Measurements from ENCODE around the gene CDKN2D. TPM values are rescaled to one million over a fixed set of nuclear protein-coding genes. Genes with fewer than 3 reads are reported as not detected.

CDKN2D gene
- total RNA-seq, 4 donors from 2014 or later: 11.2 to 30.0 (median 18.3) TPM

DNA sequence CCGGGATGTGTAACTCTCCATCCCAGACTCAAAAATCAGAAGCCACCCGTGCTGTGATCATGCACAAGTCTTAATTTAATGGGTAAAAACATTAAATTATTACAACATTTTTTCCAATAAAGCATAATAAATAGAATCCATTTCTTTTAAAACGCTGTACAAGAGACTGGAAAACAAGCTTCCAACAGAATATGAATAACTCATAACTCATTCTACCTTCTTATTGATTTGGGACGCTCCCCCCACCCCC, 2.4 kb downstream of the CDKN2D start:
- intact Hi-C loops (cut with DNase I): loop anchor here (5.0 to 10.0 kb wide), 2 partner anchors 64 to 162 kb away; partner anchors contain the start of genes CDC37 and KEAP1
- 8% methylated on average over 4 of the region's 4 CpGs for WGBS
- peak overlapping the region; percentile 81 to 95 (median 90) for H3K4me3 ChIP-seq
- no peaks in the 10 kb centered on the region for H3K9me3 ChIP-seq
- H3K4me1 ChIP-seq: peaks cover 36 to 49% (median 45%) of the 10 kb centered on the region in 4 donors
- no peak for DNase-seq (ENCODE audit: extremely low spot score)
- TF ChIP-seq POLR2A (IDR thresholded peaks at IDR 0.05; ENCODE audit: low read depth): no peak
- H3K36me3 ChIP-seq: peaks cover 0 to 24% (median 15%) of the 10 kb centered on the region in 4 donors
- no peaks in the 10 kb centered on the region for H3K27me3 ChIP-seq
- peak overlapping the region; percentile 87 to 94 (median 90) for H3K27ac ChIP-seq (replicated peaks in 1 of 4)

DNA sequence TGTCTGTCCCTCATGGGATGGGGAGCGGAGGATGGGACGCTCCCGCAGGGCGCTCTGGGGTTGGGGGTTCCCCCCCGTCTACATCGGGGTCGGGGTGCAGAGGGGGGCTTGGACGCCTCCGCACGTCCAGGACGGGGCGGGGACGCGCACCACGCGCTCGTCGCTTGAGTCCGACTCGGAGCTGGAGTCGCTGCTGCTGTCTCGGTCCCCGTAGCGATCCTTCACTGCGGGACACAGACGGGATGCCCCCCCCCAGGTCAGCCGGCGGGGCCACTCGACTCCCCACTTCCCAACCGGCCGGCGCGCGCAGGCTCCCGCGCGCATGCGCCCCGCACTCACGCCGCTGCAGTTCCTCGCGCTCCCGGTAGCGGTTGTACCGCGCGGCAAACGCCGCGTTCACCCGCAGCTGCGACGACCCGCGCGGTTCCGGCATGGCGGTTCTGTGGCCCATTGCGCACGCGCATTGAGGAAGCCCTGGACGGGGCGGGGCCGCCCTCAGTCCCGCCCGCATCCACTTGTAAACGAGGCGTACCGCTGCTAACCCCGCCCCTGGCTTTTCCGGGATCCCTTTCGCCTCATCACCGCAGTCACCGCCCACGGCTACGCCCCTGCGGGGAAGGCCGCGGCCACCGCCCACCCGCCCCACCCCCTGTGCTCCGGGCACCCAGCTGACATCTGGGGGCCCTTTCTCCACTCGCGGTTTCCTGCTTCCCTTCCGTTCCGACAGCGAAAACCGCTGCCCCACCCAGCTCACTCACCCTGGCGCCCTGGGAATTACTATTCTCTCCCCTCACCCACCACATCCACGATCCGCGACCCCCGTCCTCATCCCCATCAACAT, 3.0 kb downstream of the CDKN2D start, which contains the start of gene KRI1:
TSS of gene KRI1 (minus strand) at position 444 of the 841 bp plus-strand sequence. CDS start at position 433, 11 bp downstream.
- TF ChIP-seq POLR2A (IDR thresholded peaks at IDR 0.05; ENCODE audit: low read depth) (peak; percentile 70), POLR2AphosphoS5 (IDR thresholded peaks at IDR 0.05) (peak; percentile 96), EP300 (IDR thresholded peaks at IDR 0.05) (peak; percentile 68)
- TF ChIP-seq, protein P1, sequence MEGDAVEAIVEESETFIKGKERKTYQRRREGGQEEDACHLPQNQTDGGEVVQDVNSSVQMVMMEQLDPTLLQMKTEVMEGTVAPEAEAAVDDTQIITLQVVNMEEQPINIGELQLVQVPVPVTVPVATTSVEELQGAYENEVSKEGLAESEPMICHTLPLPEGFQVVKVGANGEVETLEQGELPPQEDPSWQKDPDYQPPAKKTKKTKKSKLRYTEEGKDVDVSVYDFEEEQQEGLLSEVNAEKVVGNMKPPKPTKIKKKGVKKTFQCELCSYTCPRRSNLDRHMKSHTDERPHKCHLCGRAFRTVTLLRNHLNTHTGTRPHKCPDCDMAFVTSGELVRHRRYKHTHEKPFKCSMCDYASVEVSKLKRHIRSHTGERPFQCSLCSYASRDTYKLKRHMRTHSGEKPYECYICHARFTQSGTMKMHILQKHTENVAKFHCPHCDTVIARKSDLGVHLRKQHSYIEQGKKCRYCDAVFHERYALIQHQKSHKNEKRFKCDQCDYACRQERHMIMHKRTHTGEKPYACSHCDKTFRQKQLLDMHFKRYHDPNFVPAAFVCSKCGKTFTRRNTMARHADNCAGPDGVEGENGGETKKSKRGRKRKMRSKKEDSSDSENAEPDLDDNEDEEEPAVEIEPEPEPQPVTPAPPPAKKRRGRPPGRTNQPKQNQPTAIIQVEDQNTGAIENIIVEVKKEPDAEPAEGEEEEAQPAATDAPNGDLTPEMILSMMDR (IDR thresholded peaks at IDR 0.05): peak in 1 of 3 experiments; percentile 40
- no peaks in the 10 kb centered on the region for H3K27me3 ChIP-seq
- under 1% methylated on average over 18 of the region's 94 CpGs for WGBS
- no peaks in the 10 kb centered on the region for H3K9me3 ChIP-seq
- peaks cover 5 to 30% (median 20%) of the 10 kb centered on the region in 4 donors for H3K36me3 ChIP-seq
- intact Hi-C loops (cut with DNase I): loop anchor here (5.0 to 10.0 kb wide), 2 partner anchors 63 to 161 kb away; partner anchors contain the start of genes CDC37 and KEAP1
- H3K27ac ChIP-seq (replicated peaks in 1 of 4): peak within 1 kb of the TSS; percentile 87 to 94 (median 90)
- peak within 1 kb of the TSS; percentile 81 to 95 (median 90) for H3K4me3 ChIP-seq
- peaks cover 36 to 49% (median 45%) of the 10 kb centered on the region in 4 donors for H3K4me1 ChIP-seq
- peak; percentile 100 for DNase-seq (ENCODE audit: extremely low spot score)

DNA sequence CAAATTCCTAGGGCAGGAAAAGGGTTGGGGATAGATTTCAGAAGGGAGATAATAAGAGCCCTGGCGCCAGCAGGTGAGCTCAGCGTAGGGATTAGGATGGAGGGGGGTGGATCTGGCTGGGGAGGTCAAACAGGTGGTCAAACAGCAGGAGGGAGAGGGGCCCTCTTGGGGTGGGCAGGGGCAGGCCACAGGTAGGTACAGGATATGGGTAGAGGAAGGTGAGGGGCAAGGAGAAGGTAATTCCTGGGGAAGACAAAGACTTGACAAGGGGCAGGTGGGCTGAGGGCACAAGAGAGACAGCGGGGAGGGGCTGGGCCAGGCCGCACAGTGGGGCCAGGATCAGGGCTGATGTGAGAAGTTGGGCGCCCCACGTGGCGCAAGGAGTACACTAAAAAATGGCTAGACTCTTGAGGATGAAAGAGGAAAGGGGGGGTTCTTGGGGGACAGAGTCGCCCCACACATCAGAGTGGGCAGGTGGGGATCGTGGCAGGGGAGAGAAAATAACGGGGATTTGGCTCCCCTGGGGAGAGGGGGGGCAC, 3.7 kb downstream of the CDKN2D start:
- WGBS: 18% methylated on average over 10 of the region's 10 CpGs
- Histone ChIP-seq H3K4me3 (peak overlapping the region; percentile 81 to 95 (median 90)), H3K27me3 (no peaks in the 10 kb centered on the region), H3K27ac (replicated peaks in 1 of 4) (peak overlapping the region; percentile 87 to 94 (median 90)), H3K36me3 (peaks cover 11 to 37% (median 27%) of the 10 kb centered on the region in 4 donors), H3K4me1 (peaks cover 36 to 49% (median 45%) of the 10 kb centered on the region in 4 donors), H3K9me3 (no peaks in the 10 kb centered on the region)
- intact Hi-C loops (cut with DNase I): loop anchor here (5.0 to 10.0 kb wide), 2 partner anchors 63 to 160 kb away; partner anchors contain the start of genes CDC37 and KEAP1
- TF ChIP-seq, protein P1 (IDR thresholded peaks at IDR 0.05): peak in 1 of 3 experiments; percentile 12
- no peak for TF ChIP-seq POLR2A (IDR thresholded peaks at IDR 0.05; ENCODE audit: low read depth)
- DNase-seq (ENCODE audit: extremely low spot score): no peak

DNA sequence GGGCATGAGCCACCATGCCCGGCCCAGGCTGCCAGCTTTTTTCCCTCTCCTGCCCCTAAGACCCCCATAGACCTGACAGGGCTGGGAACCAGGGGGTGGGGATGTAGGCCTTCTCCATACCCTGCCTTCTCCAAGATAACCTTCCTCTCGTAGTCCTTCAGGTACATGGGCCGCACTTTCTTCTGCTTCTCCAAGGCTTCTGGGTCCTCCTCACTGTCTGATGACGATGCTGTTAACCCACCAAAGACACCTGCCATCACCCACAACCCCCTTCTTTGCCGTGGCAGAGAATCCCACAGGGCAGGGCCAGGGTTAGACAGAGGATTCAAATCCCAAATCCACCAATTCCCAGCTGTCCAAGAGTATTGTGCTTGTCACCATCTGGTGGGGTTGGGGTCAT, 6.2 kb downstream of the CDKN2D start:
- H3K9me3 ChIP-seq: no peaks in the 10 kb centered on the region
- WGBS: 91% methylated on average over 5 of the region's 5 CpGs
- no peaks in the 10 kb centered on the region for H3K27me3 ChIP-seq
- H3K36me3 ChIP-seq: peaks cover 20 to 62% (median 52%) of the 10 kb centered on the region in 4 donors
- no peak overlapping the region for H3K4me3 ChIP-seq
- DNase-seq (ENCODE audit: extremely low spot score): no peak
- intact Hi-C loops (cut with DNase I): loop anchor here (10.0 kb wide), 1 partner anchor 158 kb away; the partner anchor contains the start of gene CDC37
- TF ChIP-seq POLR2AphosphoS5 (IDR thresholded peaks at IDR 0.05): no peak
- no peak for TF ChIP-seq POLR2A (IDR thresholded peaks at IDR 0.05; ENCODE audit: low read depth)
- TF ChIP-seq, protein P1 (IDR thresholded peaks at IDR 0.05): no peak
- no peak for TF ChIP-seq EP300 (IDR thresholded peaks at IDR 0.05)
- no peak overlapping the region for H3K27ac ChIP-seq (replicated peaks in 1 of 4)
- peaks cover 22 to 29% (median 27%) of the 10 kb centered on the region in 4 donors for H3K4me1 ChIP-seq

DNA sequence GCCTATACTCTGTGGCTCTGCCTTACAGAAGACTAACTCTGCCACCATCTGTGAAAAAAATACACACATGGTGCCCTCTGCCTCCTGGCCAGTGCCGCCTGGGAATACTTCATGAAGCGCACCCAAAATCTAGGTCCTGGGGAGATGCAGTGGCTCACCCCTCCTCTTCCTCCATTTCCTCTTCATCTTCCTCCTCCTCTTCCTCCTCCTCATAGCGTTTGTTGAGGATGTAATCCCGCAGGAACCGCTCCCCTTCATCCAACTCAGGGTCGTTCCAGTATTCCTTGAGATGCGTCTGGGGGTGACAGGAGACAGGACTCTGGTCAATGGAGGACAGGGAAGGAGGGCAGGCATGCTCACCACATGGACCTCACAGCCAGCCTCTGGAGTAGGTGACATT, 8.6 kb downstream of the CDKN2D start:
- no peak overlapping the region for H3K4me3 ChIP-seq
- 91% methylated on average over 7 of the region's 7 CpGs for WGBS
- DNase-seq (ENCODE audit: extremely low spot score): no peak
- H3K27me3 ChIP-seq: no peaks in the 10 kb centered on the region
- H3K27ac ChIP-seq (replicated peaks in 1 of 4): no peak overlapping the region
- intact Hi-C loops (cut with DNase I): loop anchor here (10.0 kb wide), 1 partner anchor 155 kb away; the partner anchor contains the start of gene CDC37
- H3K9me3 ChIP-seq: no peaks in the 10 kb centered on the region
- H3K36me3 ChIP-seq: peaks cover 33 to 86% (median 76%) of the 10 kb centered on the region in 4 donors
- peaks cover 7 to 10% (median 8%) of the 10 kb centered on the region in 4 donors for H3K4me1 ChIP-seq
- TF ChIP-seq POLR2AphosphoS5 (IDR thresholded peaks at IDR 0.05): no peak
- no peak for TF ChIP-seq EP300 (IDR thresholded peaks at IDR 0.05)
- no peak for TF ChIP-seq POLR2A (IDR thresholded peaks at IDR 0.05; ENCODE audit: low read depth)
- TF ChIP-seq, protein P1 (IDR thresholded peaks at IDR 0.05): no peak
